Measurements from ENCODE around the gene ULK3.

Gene ULK3

GRCh38 chr15:74873036-74873755 lies 30.2 kb upstream of the ULK3 start, which contains the start of gene SCAMP2 (continued):
- TF ChIP-seq ZBTB11 (tag by site-specific recombination; conservative IDR thresholded peaks at IDR 0.05; ENCODE audit: low read depth): peak; percentile 66; the same call in 1 of the 2 replicates
- TF ChIP-seq ZXDB (tag by site-specific recombination; IDR thresholded peaks at IDR 0.05): peak; percentile 93
- TF ChIP-seq KLF8 (tag by site-specific recombination; IDR thresholded peaks at IDR 0.05): peak; percentile 94
- peak; percentile 21; the same call in 1 of the 2 replicates for TF ChIP-seq ZNF600 (tag by site-specific recombination; IDR thresholded peaks at IDR 0.05)
- TF ChIP-seq OSR2 (tag by site-specific recombination; IDR thresholded peaks at IDR 0.05): no peak
- TF ChIP-seq ZSCAN16 (tag by site-specific recombination; IDR thresholded peaks at IDR 0.05): no peak
- peak; percentile 91 for TF ChIP-seq KLF16 (tag by site-specific recombination; IDR thresholded peaks at IDR 0.05)
- no peak for TF ChIP-seq ZNF221 (tag by site-specific recombination; IDR thresholded peaks at IDR 0.05; ENCODE audit: borderline replicate concordance)
- peak; percentile 24; the same call in 1 of the 2 replicates for TF ChIP-seq ZBTB8A (tag by site-specific recombination; IDR thresholded peaks at IDR 0.05)
- peak; percentile 25; the same call in 1 of the 2 replicates for TF ChIP-seq TRIM28 (IDR thresholded peaks at IDR 0.05; ENCODE audit: borderline replicate concordance, low read length)
- no peak for TF ChIP-seq ZNF704 (tag by site-specific recombination; IDR thresholded peaks at IDR 0.05)
- peak; percentile 87; the same call in 1 of the 2 replicates for TF ChIP-seq ZNF391 (tag by site-specific recombination; IDR thresholded peaks at IDR 0.05; ENCODE audit: borderline replicate concordance, low read depth)
- TF ChIP-seq ZNF114 (tag by site-specific recombination; IDR thresholded peaks at IDR 0.05): no peak
- peak; percentile 78 for TF ChIP-seq ZBTB17 (tag by site-specific recombination; IDR thresholded peaks at IDR 0.05)
- peak; percentile 98 for TF ChIP-seq ZNF335 (tag by site-specific recombination; conservative IDR thresholded peaks at IDR 0.05)
- peak; percentile 92 for TF ChIP-seq ZNF692 (tag by site-specific recombination; IDR thresholded peaks at IDR 0.05)
- no peak; the same call in 1 of the 2 replicates for TF ChIP-seq GLIS1 (tag by site-specific recombination; IDR thresholded peaks at IDR 0.05)
- peak; percentile 88 for TF ChIP-seq ZNF580 (tag by site-specific recombination; IDR thresholded peaks at IDR 0.05)
- no peak for TF ChIP-seq YY1 (tag by site-specific recombination; IDR thresholded peaks at IDR 0.05)
- TF ChIP-seq ZNF621 (tag by site-specific recombination; IDR thresholded peaks at IDR 0.05): no peak
- TF ChIP-seq BCL11A (tag by site-specific recombination; IDR thresholded peaks at IDR 0.05; ENCODE audit: low read depth): no peak
- TF ChIP-seq SP3 (tag by site-specific recombination; IDR thresholded peaks at IDR 0.05): peak; percentile 91
- TF ChIP-seq GLI4 (tag by site-specific recombination; IDR thresholded peaks at IDR 0.05): 0 out of 2 replicates have a peak, but pooled peaks have one; percentile 48
- no peak for TF ChIP-seq CTCF (tag by site-specific recombination; IDR thresholded peaks at IDR 0.05)
- peak; percentile 66 for TF ChIP-seq ZFHX2 (tag by site-specific recombination; conservative IDR thresholded peaks at IDR 0.05)
- TF ChIP-seq EGR2 (tag by site-specific recombination; IDR thresholded peaks at IDR 0.05; ENCODE audit: low read depth): peak; percentile 75
- TF ChIP-seq ZNF518A (tag by site-specific recombination; conservative IDR thresholded peaks at IDR 0.05; ENCODE audit: low read depth): no peak
